ENCODE results near the gene C1orf116. TPM values are rescaled to one million over a fixed set of nuclear protein-coding genes. Genes with fewer than 3 reads are reported as not detected.

C1orf116 gene
- total RNA-seq, 1 donor from 2014 or later = not detected

DNA sequence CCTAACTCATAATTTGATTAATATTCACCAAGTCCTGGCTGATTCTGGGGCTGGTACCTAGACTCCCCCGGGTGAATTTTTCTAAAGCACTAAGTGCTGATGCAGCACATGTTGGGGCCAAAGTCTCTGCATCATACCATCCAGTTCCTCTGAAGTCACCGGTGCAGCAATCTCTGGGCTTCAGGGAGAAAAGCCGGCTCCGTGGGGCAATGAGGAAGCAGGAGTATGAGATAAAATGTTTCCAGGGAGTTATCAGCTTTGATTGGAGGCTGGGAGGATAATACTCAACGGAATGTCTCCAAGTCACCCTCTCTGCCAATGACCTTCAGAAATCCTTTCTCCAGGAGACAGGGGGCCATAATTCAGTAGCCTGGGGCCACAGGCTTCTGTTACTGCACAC is 63.5 kb downstream of the C1orf116 start:
- no peaks in the 10 kb centered on the region for H3K4me1 Mint-ChIP-seq (ENCODE audit: unreplicated experiment)
- H3K36me3 Mint-ChIP-seq (ENCODE audit: unreplicated experiment) = no peaks in the 10 kb centered on the region
- H3K9me3 Mint-ChIP-seq (ENCODE audit: unreplicated experiment) = no peaks in the 10 kb centered on the region
- peaks cover 24% of the 10 kb centered on the region for H3K27me3 Mint-ChIP-seq (ENCODE audit: unreplicated experiment)
- DNase-seq (ENCODE audit: extremely low spot score, unreplicated experiment) = no peak
- no peak overlapping the region for H3K27ac Mint-ChIP-seq (ENCODE audit: unreplicated experiment)
- TF ChIP-seq, protein P1, sequence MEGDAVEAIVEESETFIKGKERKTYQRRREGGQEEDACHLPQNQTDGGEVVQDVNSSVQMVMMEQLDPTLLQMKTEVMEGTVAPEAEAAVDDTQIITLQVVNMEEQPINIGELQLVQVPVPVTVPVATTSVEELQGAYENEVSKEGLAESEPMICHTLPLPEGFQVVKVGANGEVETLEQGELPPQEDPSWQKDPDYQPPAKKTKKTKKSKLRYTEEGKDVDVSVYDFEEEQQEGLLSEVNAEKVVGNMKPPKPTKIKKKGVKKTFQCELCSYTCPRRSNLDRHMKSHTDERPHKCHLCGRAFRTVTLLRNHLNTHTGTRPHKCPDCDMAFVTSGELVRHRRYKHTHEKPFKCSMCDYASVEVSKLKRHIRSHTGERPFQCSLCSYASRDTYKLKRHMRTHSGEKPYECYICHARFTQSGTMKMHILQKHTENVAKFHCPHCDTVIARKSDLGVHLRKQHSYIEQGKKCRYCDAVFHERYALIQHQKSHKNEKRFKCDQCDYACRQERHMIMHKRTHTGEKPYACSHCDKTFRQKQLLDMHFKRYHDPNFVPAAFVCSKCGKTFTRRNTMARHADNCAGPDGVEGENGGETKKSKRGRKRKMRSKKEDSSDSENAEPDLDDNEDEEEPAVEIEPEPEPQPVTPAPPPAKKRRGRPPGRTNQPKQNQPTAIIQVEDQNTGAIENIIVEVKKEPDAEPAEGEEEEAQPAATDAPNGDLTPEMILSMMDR (IDR thresholded peaks at IDR 0.05) = no peak
- H3K4me3 Mint-ChIP-seq (ENCODE audit: unreplicated experiment) = no peak overlapping the region

Other genes with a start within 250 kb of the C1orf116 start
- not detected in 2 replicates for gene IL20, start 167.1 kb downstream of the C1orf116 start, total RNA-seq
- gene IL24, start 135.3 kb downstream of the C1orf116 start, total RNA-seq = not detected in 2 replicates
- not detected in 2 replicates for gene FCMR, start 110.8 kb downstream of the C1orf116 start, total RNA-seq
- not detected in 2 replicates for gene PIGR, start 86.3 kb downstream of the C1orf116 start, total RNA-seq
- gene FCAMR, start 62.3 kb downstream of the C1orf116 start, total RNA-seq = not detected in 2 replicates
- gene YOD1, start 18.5 kb upstream of the C1orf116 start, total RNA-seq = 4.6 and 4.8 TPM in 2 replicates
- 15.8 TPM in 2 replicates for gene PFKFB2, start 20.5 kb upstream of the C1orf116 start, total RNA-seq
- gene C4BPB, start 56.1 kb upstream of the C1orf116 start, total RNA-seq = not detected in 2 replicates
- not detected in 2 replicates for gene C4BPA, start 71.5 kb upstream of the C1orf116 start, total RNA-seq